Transverse colon (tissue), 4 donors: ENCODE results near the gene KCNQ1OT1. TPM values are rescaled to one million over a fixed set of nuclear protein-coding genes. Genes with fewer than 3 reads are reported as not detected.

Experiments
- DNase-seq: peaks from one replicate; pipeline ENCODE4 v3.0.0-alpha.2; 2019
- H3K27ac ChIP-seq, 4 donors: fragments of 200-600 bp; sonication (generic); 2 replicates each; pipeline ENCODE4 v1.5.1; 2016 to 2018; ENCODE audit warnings: inconsistent platforms in 4 of 4
- H3K27me3 ChIP-seq: fragments of 200-600 bp; sonication (generic); 2 replicates; pipeline ENCODE4 v1.5.1; 2017; ENCODE audit warnings: inconsistent platforms
- H3K36me3 ChIP-seq, 4 donors: fragments of 200-600 bp; sonication (generic); 2 replicates each; pipeline ENCODE4 v1.5.1; 2017 to 2019; ENCODE audit warnings: inconsistent platforms in 4 of 4
- H3K4me1 ChIP-seq, 4 donors: fragments of 200-600 bp; sonication (generic); 2 replicates each; pipeline ENCODE4 v1.5.1; 2017 to 2020; ENCODE audit warnings: inconsistent platforms in 4 of 4
- H3K4me3 ChIP-seq, 4 donors: fragments of 200-600 bp; sonication (generic); 1 replicate in 1 of 4; 2 replicates in 3 of 4; pipeline versions ENCODE4 v1.5.1 to v1.6.1; 2017 to 2019; ENCODE audit warnings: inconsistent platforms in 4 of 4
- H3K9me3 ChIP-seq, 2 donors: fragments of 200-600 bp; sonication (generic); 2 replicates each; pipeline ENCODE4 v1.5.1; 2017 to 2019; ENCODE audit warnings: inconsistent platforms in 2 of 2
- EP300 ChIP-seq: sonication (generic); formaldehyde crosslinking; IDR thresholded peaks from one replicate; pipeline ENCODE4 v1.6.1; 2017; ENCODE audit warnings: antibody characterized with exemption, low read depth
- POLR2A ChIP-seq: fragments of 450-650 bp; IDR thresholded peaks from one replicate; pipeline ENCODE4 v1.6.1; 2016; ENCODE audit warnings: antibody characterized with exemption, mild to moderate bottlenecking, moderate library complexity
- POLR2AphosphoS5 ChIP-seq, 3 donors: sonication (generic); formaldehyde crosslinking; IDR thresholded peaks; one replicate each; pipeline ENCODE4 v1.6.1; 2016; ENCODE audit warnings: antibody characterized with exemption in 3 of 3
- WGBS, 2 donors: methylation state at CpG; one replicate each; pipeline ENCODE4 v1.1.5; 2018; ENCODE audit warnings: low coverage in 1 of 2; 5-methylcytosine and 5-hydroxymethylcytosine counted together
- in situ Hi-C, 4 donors: fragments of 200-750 bp; cut with MboI; loops; one replicate each; pipeline versions ENCODE4 v1.15.0 to v1.15.1; 2017; ENCODE audit warnings: low sequenced_read_pairs in 3 of 4, low pct_ligation_motif_present in 1 of 4, low pct_unique_long_range_greater_than_20kb in 1 of 4
- intact Hi-C: fragments of 100-400 bp; cut with DNase I; formaldehyde crosslinking; loops from one replicate; pipeline ENCODE4 v1.15.1; 2023; ENCODE audit warnings: low total_unique reads
- total RNA-seq, 4 donors: library from RNA; depleted of rRNA; stranded (reverse); fragments of >200 nt; gene quantifications; one replicate each; pipeline ENCODE4 v1.1.0, GENCODE V29; 2016
- TF ChIP-seq, protein P1 (sequence below), 5 experiments: fragments of 200-600 bp in 3 of 5; fragments of 450-650 bp in 2 of 5; sonication (generic) in 3 of 5; IDR thresholded peaks; 1 replicate in 2 of 5; 2 replicates in 3 of 5; pipeline ENCODE4 v1.5.1; 2016 to 2017; ENCODE audit warnings: antibody characterized with exemption in 5 of 5, inconsistent platforms in 3 of 5, mild to moderate bottlenecking in 2 of 5, moderate library complexity in 1 of 5

KCNQ1OT1 gene
- total RNA-seq, 4 donors from 2014 or later, result 1.5 to 5.0 (median 1.9) TPM

DNA sequence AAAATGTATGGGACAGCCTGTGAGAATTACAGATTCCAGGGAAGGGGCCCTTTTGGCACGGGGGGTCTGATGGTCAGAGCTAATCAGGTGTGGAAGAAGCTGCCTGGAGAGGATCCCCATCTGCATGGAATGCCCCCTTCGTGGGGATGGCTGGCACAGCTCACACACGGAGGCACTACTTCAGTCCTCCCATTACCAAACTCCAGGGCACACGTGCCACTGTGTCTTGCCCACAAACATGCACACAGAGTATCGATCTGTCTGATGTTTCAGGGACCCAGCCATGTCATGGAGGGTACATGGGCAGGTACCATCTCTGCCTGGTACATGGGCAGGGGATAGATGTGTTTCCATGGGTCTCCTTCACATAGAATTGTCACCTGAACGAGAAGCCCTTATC lies 14.7 kb downstream of the KCNQ1OT1 start:
- no peak overlapping the region for H3K27ac ChIP-seq
- no peaks in the 10 kb centered on the region for H3K36me3 ChIP-seq
- no peak overlapping the region for H3K4me3 ChIP-seq
- H3K4me1 ChIP-seq, result no peaks in the 10 kb centered on the region
- intact Hi-C loops, result no loop called here
- in situ Hi-C loops, result no loop called here
- no peak for TF ChIP-seq EP300
- TF ChIP-seq POLR2AphosphoS5 (IDR thresholded peaks at IDR 0.05), result no peak
- no peak for TF ChIP-seq POLR2A
- TF ChIP-seq, protein P1, sequence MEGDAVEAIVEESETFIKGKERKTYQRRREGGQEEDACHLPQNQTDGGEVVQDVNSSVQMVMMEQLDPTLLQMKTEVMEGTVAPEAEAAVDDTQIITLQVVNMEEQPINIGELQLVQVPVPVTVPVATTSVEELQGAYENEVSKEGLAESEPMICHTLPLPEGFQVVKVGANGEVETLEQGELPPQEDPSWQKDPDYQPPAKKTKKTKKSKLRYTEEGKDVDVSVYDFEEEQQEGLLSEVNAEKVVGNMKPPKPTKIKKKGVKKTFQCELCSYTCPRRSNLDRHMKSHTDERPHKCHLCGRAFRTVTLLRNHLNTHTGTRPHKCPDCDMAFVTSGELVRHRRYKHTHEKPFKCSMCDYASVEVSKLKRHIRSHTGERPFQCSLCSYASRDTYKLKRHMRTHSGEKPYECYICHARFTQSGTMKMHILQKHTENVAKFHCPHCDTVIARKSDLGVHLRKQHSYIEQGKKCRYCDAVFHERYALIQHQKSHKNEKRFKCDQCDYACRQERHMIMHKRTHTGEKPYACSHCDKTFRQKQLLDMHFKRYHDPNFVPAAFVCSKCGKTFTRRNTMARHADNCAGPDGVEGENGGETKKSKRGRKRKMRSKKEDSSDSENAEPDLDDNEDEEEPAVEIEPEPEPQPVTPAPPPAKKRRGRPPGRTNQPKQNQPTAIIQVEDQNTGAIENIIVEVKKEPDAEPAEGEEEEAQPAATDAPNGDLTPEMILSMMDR (IDR thresholded peaks at IDR 0.05), result no peak
- H3K27me3 ChIP-seq, result no peaks in the 10 kb centered on the region
- 89% methylated on average over 6 of the region's 6 CpGs; no CpG with 5 or more reads in 1 of the 2 donors for WGBS, 2 donors
- H3K9me3 ChIP-seq, result no peaks in the 10 kb centered on the region
- DNase-seq, result no peak

- H3K9me3 ChIP-seq, result no peaks in the 10 kb centered on the region
- no peaks in the 10 kb centered on the region for H3K4me1 ChIP-seq
- WGBS, 2 donors, result 93% methylated on average over 1 of the region's 1 CpG; no CpG with 5 or more reads in 1 of the 2 donors
- DNase-seq, result no peak
- in situ Hi-C loops, result no loop called here
- H3K27me3 ChIP-seq, result no peaks in the 10 kb centered on the region
- no peaks in the 10 kb centered on the region for H3K36me3 ChIP-seq
- intact Hi-C loops, result no loop called here
- no peak overlapping the region for H3K4me3 ChIP-seq
- H3K27ac ChIP-seq, result no peak overlapping the region
- TF ChIP-seq, protein P1 (IDR thresholded peaks at IDR 0.05), result no peak
- TF ChIP-seq POLR2A (no peak), EP300 (no peak), POLR2AphosphoS5 (IDR thresholded peaks at IDR 0.05) (no peak)
Observed at GRCh38 chr11:2684581-2684980, 15.2 kb downstream of the KCNQ1OT1 start.

GRCh38 chr11:2683806-2684205 lies 16.0 kb downstream of the KCNQ1OT1 start:
- H3K27ac ChIP-seq, result no peak overlapping the region
- DNase-seq, result no peak
- no peaks in the 10 kb centered on the region for H3K9me3 ChIP-seq
- in situ Hi-C loops, result no loop called here
- H3K27me3 ChIP-seq, result no peaks in the 10 kb centered on the region
- H3K4me3 ChIP-seq, result no peak overlapping the region
- TF ChIP-seq EP300, result no peak
- no peak for TF ChIP-seq POLR2A
- TF ChIP-seq POLR2AphosphoS5 (IDR thresholded peaks at IDR 0.05), result no peak
- TF ChIP-seq, protein P1 (IDR thresholded peaks at IDR 0.05), result no peak
- H3K4me1 ChIP-seq, result no peaks in the 10 kb centered on the region
- no peaks in the 10 kb centered on the region for H3K36me3 ChIP-seq
- 84 to 91% methylated on average over 3 to 4 of the region's 4 CpGs for WGBS, 2 donors
- intact Hi-C loops, result no loop called here

DNA sequence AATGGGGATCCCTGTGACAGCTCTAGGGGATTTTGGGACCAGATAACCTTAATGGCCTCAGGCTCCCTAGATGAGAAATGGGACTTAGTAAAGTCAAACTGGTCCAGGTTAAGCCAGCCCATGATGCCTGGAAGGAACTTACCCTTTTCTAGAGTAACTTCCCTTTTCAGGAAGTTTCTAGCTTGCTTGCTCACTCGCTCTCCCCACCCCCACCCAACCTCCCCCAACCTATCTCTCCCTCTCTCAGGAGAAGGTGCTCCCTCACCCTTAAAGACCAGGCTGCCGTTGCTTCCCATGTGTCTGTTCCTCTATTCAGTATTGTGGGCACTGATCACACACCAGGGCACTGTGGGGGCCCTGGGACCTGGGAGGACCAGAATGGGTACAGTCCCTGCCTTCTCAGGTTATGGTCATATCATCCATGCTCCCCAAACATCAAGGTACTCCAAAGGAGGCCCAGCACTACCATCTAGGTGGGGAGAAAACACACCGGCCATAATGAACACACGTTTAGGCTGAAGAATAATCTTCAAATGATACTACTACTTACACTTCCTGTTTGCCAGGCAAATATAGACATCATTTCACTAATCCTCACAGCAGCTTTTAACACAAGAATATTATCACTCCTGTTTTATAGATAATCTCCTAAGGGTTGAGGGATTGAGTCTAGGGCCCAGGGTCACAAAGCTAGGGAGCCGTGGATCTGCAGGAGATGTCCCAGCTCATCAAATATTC lies 18.2 kb downstream of the KCNQ1OT1 start:
- 80 to 93% methylated on average over 2 to 5 of the region's 5 CpGs for WGBS, 2 donors
- Histone ChIP-seq H3K4me3 (no peak overlapping the region), H3K27ac (no peak overlapping the region), H3K27me3 (no peaks in the 10 kb centered on the region), H3K36me3 (no peaks in the 10 kb centered on the region), H3K9me3 (no peaks in the 10 kb centered on the region), H3K4me1 (no peaks in the 10 kb centered on the region)
- TF ChIP-seq EP300, result no peak
- TF ChIP-seq POLR2AphosphoS5 (IDR thresholded peaks at IDR 0.05), result no peak
- TF ChIP-seq, protein P1 (IDR thresholded peaks at IDR 0.05), result no peak
- no peak for TF ChIP-seq POLR2A
- no peak for DNase-seq
- intact Hi-C loops, result no loop called here
- in situ Hi-C loops, result no loop called here
